ENCODE measurements around the gene GATD1.

GRCh38 chr11:766106-766935, 11.0 kb downstream of the GATD1 start:
- TF ChIP-seq CTCF (IDR thresholded peaks at IDR 0.05), result no peak
- TF ChIP-seq POLR2A (IDR thresholded peaks at IDR 0.05), result no peak
